Measurements from ENCODE around the gene MTERF2.

DNA sequence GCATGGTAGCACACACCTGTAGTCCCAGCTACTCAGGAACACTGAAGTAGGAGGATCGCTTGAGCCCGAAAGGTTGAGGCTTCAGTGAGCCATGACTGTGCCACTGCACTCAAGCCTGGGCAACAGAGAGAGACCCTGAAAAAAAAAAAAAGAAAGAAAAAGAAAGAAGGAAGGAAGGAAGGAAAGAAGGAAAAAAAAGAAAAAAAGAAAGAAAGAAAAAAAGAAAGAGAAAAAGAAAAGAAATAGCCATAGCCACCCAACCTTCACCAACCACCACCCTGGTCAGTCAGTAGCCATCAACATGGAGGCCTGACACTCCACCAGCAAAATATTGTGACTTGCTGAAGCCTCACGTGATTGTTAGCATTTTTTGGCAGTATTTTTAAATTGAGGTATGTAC lies 52.7 kb downstream of the MTERF2 start:
- TF ChIP-seq, protein P1, sequence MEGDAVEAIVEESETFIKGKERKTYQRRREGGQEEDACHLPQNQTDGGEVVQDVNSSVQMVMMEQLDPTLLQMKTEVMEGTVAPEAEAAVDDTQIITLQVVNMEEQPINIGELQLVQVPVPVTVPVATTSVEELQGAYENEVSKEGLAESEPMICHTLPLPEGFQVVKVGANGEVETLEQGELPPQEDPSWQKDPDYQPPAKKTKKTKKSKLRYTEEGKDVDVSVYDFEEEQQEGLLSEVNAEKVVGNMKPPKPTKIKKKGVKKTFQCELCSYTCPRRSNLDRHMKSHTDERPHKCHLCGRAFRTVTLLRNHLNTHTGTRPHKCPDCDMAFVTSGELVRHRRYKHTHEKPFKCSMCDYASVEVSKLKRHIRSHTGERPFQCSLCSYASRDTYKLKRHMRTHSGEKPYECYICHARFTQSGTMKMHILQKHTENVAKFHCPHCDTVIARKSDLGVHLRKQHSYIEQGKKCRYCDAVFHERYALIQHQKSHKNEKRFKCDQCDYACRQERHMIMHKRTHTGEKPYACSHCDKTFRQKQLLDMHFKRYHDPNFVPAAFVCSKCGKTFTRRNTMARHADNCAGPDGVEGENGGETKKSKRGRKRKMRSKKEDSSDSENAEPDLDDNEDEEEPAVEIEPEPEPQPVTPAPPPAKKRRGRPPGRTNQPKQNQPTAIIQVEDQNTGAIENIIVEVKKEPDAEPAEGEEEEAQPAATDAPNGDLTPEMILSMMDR (IDR thresholded peaks at IDR 0.05; ENCODE audit: low read depth, low read length) = no peak
- no peak for TF ChIP-seq POLR2A (IDR thresholded peaks at IDR 0.05; ENCODE audit: extremely low read depth, insufficient read length)
- TF ChIP-seq, protein P2, sequence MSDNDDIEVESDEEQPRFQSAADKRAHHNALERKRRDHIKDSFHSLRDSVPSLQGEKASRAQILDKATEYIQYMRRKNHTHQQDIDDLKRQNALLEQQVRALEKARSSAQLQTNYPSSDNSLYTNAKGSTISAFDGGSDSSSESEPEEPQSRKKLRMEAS (IDR thresholded peaks at IDR 0.05; ENCODE audit: low read depth, low read length) = no peak

All from NB4 (cell line).